Stimulated activated CD8-positive, alpha-beta memory T cell treated with anti-CD3 and anti-CD28 coated beads, Interleukin-12 subunit alpha, Interleukin-12 subunit beta, amount 100 ng/mL, for 1 hour (primary cell): ENCODE data around the gene BICRAL.
"Not testable (repeated sequence)": the region's sequence is repeated elsewhere in the genome, so short reads cannot be mapped to it uniquely, and the experiment has no call there.

ENCODE experiments used
- DNase-seq: peaks from one replicate; pipeline ENCODE4 v3.0.0-alpha.2; 2020; ENCODE audit warnings: low read depth

BICRAL gene

GRCh38 chr6:42841844-42842584, 60.2 kb downstream of the BICRAL start:
- DNase-seq, result no peak

GRCh38 chr6:42845327-42845694, 63.5 kb downstream of the BICRAL start:
- DNase-seq, result no peak

GRCh38 chr6:42846505-42846904, 64.7 kb downstream of the BICRAL start:
- no peak for DNase-seq

GRCh38 chr6:42848700-42849099, 66.8 kb downstream of the BICRAL start:
- DNase-seq, result no peak

- DNase-seq, result no peak
Measured at GRCh38 chr6:42851599-42851998, 69.7 kb downstream of the BICRAL start.

- DNase-seq, result no peak
Measured at GRCh38 chr6:42860036-42860435, 78.2 kb downstream of the BICRAL start.

- DNase-seq, result no peak
Measured at GRCh38 chr6:42860481-42860880, 78.6 kb downstream of the BICRAL start.

- no peak for DNase-seq
Measured at GRCh38 chr6:42864602-42865001, 82.8 kb downstream of the BICRAL start.

- DNase-seq, result no peak
Measured at GRCh38 chr6:42870145-42870936, 88.5 kb downstream of the BICRAL start.

GRCh38 chr6:42871711-42872110, 89.9 kb downstream of the BICRAL start:
- DNase-seq, result no peak

- DNase-seq, result no peak
Measured at GRCh38 chr6:42873313-42873712, 91.5 kb downstream of the BICRAL start.

- DNase-seq, result no peak
Measured at GRCh38 chr6:42877695-42878094, 95.8 kb downstream of the BICRAL start.

GRCh38 chr6:42879372-42880239, 97.8 kb downstream of the BICRAL start, which contains the start of gene RPL7L1:
RPL7L1 (plus strand) TSS chr6:42879616; CDS start chr6:42879911, 295 bp downstream.
- DNase-seq, result peak; percentile 71

GRCh38 chr6:42880240-42880817, 98.5 kb downstream of the BICRAL start:
- not testable (repeated sequence) for DNase-seq

GRCh38 chr6:42880871-42881270, 99.0 kb downstream of the BICRAL start:
- DNase-seq, result not testable (repeated sequence)

- no peak for DNase-seq
Measured at GRCh38 chr6:42885702-42886101, 103.8 kb downstream of the BICRAL start.

GRCh38 chr6:42888201-42888600, 106.3 kb downstream of the BICRAL start:
- DNase-seq, result not testable (repeated sequence)

- no peak for DNase-seq
Measured at GRCh38 chr6:42889815-42890214, 108.0 kb downstream of the BICRAL start.

GRCh38 chr6:42890311-42891198, 108.7 kb downstream of the BICRAL start:
- peak; percentile 79 for DNase-seq

GRCh38 chr6:42891199-42891722, 109.4 kb downstream of the BICRAL start:
- no peak for DNase-seq
